Measurements from ENCODE around the gene RBM26.
A peak's percentile ranks its signal among the peaks of the same experiment; 100 is the strongest.

The RBM26 gene, protein sequence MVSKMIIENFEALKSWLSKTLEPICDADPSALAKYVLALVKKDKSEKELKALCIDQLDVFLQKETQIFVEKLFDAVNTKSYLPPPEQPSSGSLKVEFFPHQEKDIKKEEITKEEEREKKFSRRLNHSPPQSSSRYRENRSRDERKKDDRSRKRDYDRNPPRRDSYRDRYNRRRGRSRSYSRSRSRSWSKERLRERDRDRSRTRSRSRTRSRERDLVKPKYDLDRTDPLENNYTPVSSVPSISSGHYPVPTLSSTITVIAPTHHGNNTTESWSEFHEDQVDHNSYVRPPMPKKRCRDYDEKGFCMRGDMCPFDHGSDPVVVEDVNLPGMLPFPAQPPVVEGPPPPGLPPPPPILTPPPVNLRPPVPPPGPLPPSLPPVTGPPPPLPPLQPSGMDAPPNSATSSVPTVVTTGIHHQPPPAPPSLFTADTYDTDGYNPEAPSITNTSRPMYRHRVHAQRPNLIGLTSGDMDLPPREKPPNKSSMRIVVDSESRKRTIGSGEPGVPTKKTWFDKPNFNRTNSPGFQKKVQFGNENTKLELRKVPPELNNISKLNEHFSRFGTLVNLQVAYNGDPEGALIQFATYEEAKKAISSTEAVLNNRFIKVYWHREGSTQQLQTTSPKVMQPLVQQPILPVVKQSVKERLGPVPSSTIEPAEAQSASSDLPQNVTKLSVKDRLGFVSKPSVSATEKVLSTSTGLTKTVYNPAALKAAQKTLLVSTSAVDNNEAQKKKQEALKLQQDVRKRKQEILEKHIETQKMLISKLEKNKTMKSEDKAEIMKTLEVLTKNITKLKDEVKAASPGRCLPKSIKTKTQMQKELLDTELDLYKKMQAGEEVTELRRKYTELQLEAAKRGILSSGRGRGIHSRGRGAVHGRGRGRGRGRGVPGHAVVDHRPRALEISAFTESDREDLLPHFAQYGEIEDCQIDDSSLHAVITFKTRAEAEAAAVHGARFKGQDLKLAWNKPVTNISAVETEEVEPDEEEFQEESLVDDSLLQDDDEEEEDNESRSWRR

DNA sequence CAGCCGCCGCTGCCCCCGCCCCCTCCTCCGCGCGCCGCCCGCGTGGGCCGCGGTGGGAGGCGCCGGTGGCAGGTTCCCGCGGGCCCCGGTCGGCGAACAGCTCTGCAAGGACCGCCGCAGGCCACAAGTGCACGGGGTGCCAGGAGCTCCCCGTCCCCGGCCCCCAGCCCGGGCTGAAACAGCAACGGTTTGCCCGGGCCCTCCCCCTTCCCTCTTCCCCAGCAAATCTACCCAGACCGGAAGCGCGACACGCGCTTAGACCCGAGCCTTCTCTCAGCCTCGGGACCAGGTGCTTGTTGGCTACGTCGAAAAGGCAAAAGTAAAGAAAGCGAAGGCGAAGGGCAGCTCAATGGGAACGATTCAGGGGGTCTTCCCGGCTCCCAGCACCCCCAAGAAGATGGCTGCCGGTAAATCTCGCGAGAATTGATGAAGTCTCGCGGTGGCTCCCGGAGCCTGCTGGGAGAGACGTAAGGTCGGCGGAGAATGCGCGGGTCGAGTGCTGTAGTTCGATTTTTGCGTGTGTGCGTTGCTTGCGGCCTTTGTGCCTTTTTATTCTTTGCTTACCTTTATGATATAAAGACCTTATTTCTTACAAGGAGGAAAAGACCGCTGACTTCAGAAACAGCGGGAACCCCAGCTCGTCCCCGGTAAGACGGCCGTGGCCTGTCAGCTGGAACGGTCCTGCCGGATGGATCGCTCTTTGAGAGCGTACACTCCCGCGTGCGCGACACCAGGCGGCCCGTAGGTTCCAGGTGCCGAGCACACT is at the start of gene RBM26:
RBM26 (minus strand) TSS at position 425 of the 766 bp plus-strand sequence. CDS start 481 bp downstream, outside the sequence.
- no peak for TF ChIP-seq CREB1 (IDR thresholded peaks at IDR 0.05; ENCODE audit: low read depth)
- no peak for TF ChIP-seq CEBPB (IDR thresholded peaks at IDR 0.05)
- no peak for TF ChIP-seq FOXM1 (IDR thresholded peaks at IDR 0.05; ENCODE audit: borderline replicate concordance, low read depth)
- TF ChIP-seq TCF12 (IDR thresholded peaks at IDR 0.05; ENCODE audit: low read depth) = no peak; the same call in 1 of the 2 replicates
- no peak; the same call in 1 of the 2 replicates for TF ChIP-seq TEAD4 (IDR thresholded peaks at IDR 0.05)
- TF ChIP-seq EGR1 (IDR thresholded peaks at IDR 0.05) = no peak
- TF ChIP-seq TAF1 (IDR thresholded peaks at IDR 0.05; ENCODE audit: low read depth) = peak; percentile 84
- TF ChIP-seq, protein P1, sequence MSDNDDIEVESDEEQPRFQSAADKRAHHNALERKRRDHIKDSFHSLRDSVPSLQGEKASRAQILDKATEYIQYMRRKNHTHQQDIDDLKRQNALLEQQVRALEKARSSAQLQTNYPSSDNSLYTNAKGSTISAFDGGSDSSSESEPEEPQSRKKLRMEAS (IDR thresholded peaks at IDR 0.05) = peak; percentile 90
- TF ChIP-seq, protein P2, sequence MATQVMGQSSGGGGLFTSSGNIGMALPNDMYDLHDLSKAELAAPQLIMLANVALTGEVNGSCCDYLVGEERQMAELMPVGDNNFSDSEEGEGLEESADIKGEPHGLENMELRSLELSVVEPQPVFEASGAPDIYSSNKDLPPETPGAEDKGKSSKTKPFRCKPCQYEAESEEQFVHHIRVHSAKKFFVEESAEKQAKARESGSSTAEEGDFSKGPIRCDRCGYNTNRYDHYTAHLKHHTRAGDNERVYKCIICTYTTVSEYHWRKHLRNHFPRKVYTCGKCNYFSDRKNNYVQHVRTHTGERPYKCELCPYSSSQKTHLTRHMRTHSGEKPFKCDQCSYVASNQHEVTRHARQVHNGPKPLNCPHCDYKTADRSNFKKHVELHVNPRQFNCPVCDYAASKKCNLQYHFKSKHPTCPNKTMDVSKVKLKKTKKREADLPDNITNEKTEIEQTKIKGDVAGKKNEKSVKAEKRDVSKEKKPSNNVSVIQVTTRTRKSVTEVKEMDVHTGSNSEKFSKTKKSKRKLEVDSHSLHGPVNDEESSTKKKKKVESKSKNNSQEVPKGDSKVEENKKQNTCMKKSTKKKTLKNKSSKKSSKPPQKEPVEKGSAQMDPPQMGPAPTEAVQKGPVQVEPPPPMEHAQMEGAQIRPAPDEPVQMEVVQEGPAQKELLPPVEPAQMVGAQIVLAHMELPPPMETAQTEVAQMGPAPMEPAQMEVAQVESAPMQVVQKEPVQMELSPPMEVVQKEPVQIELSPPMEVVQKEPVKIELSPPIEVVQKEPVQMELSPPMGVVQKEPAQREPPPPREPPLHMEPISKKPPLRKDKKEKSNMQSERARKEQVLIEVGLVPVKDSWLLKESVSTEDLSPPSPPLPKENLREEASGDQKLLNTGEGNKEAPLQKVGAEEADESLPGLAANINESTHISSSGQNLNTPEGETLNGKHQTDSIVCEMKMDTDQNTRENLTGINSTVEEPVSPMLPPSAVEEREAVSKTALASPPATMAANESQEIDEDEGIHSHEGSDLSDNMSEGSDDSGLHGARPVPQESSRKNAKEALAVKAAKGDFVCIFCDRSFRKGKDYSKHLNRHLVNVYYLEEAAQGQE (IDR thresholded peaks at IDR 0.05; ENCODE audit: low read depth) = no peak
- TF ChIP-seq, protein P3, sequence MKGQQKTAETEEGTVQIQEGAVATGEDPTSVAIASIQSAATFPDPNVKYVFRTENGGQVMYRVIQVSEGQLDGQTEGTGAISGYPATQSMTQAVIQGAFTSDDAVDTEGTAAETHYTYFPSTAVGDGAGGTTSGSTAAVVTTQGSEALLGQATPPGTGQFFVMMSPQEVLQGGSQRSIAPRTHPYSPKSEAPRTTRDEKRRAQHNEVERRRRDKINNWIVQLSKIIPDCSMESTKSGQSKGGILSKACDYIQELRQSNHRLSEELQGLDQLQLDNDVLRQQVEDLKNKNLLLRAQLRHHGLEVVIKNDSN (IDR thresholded peaks at IDR 0.05) = no peak
- peak; percentile 74; the same call in 1 of the 2 replicates for TF ChIP-seq ZBTB7A (IDR thresholded peaks at IDR 0.05; ENCODE audit: low read depth)
- TF ChIP-seq EP300 (IDR thresholded peaks at IDR 0.05; ENCODE audit: borderline replicate concordance) = no peak
- no peak for TF ChIP-seq RAD21 (IDR thresholded peaks at IDR 0.05; ENCODE audit: low read depth)
- TF ChIP-seq YY1 (IDR thresholded peaks at IDR 0.05; ENCODE audit: low read depth) = peak; percentile 92
- no peak for TF ChIP-seq NFIC (IDR thresholded peaks at IDR 0.05)

DNA sequence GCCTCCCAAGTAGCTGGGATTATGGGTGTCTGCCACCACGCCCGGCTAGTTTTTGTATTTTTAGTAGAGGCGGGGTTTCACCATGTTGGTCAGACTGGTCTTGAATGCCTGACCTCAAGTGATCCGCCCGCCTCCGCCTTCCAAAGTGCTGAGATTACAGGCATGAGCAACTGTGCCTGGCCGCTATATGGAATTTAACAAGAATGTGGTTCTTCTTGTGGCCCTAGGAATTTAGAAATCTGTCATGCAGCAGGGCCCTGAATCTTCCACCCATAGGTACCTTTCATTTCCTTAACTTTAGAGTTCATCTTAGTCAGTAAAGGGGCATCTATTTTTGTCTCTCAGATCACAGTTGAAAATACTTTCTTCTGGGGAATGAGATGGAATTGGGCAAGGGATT is 49.3 kb upstream of the RBM26 start:
- TF ChIP-seq TEAD4 (IDR thresholded peaks at IDR 0.05) (peak; percentile 78), YY1 (IDR thresholded peaks at IDR 0.05; ENCODE audit: low read depth) (no peak)

DNA sequence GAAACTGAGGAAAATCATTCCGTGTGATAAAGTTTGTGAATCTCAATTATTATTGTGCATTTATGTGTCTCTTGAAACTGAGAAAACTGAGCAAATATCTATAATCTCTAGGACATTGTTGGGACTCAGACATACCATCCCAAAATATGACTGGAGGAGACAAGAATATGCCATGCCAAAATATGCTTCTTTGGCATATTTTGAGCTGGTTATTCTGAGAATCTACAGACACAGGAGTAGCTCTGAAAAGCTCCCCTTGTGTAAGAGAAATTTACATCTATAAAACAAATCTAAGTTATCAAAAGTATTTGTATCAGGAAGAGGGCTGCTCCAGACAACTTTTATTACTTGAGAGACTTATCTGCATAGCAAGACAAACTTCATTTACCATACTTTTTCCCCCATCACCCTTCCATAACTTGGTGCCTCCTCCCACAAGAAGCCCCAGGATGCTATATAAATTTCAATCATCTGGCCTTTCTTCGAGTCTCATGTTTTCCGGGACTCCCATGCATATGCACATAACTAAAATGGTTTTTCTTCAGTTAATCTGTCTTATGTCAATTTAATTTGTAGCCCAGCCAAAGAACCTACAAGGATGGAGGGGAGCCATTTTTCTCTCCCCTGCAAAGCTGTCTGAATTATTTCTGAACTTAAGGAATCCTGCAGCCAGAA is 46.3 kb upstream of the RBM26 start:
- TF ChIP-seq RAD21 (IDR thresholded peaks at IDR 0.05; ENCODE audit: low read depth) = no peak
- no peak for TF ChIP-seq EP300 (IDR thresholded peaks at IDR 0.05; ENCODE audit: borderline replicate concordance)
- no peak for TF ChIP-seq CEBPB (IDR thresholded peaks at IDR 0.05)
- TF ChIP-seq TEAD4 (IDR thresholded peaks at IDR 0.05) = no peak
- no peak for TF ChIP-seq CREB1 (IDR thresholded peaks at IDR 0.05; ENCODE audit: low read depth)
- TF ChIP-seq, protein P1 (IDR thresholded peaks at IDR 0.05) = no peak
- TF ChIP-seq ZBTB7A (IDR thresholded peaks at IDR 0.05; ENCODE audit: low read depth) = no peak
- TF ChIP-seq TAF1 (IDR thresholded peaks at IDR 0.05; ENCODE audit: low read depth) = no peak
- no peak for TF ChIP-seq FOXM1 (IDR thresholded peaks at IDR 0.05; ENCODE audit: borderline replicate concordance, low read depth)
- no peak for TF ChIP-seq EGR1 (IDR thresholded peaks at IDR 0.05)
- no peak for TF ChIP-seq YY1 (IDR thresholded peaks at IDR 0.05; ENCODE audit: low read depth)
- TF ChIP-seq TCF12 (IDR thresholded peaks at IDR 0.05; ENCODE audit: low read depth) = no peak
- TF ChIP-seq, protein P2 (IDR thresholded peaks at IDR 0.05; ENCODE audit: low read depth) = no peak
- TF ChIP-seq, protein P3 (IDR thresholded peaks at IDR 0.05) = no peak

DNA sequence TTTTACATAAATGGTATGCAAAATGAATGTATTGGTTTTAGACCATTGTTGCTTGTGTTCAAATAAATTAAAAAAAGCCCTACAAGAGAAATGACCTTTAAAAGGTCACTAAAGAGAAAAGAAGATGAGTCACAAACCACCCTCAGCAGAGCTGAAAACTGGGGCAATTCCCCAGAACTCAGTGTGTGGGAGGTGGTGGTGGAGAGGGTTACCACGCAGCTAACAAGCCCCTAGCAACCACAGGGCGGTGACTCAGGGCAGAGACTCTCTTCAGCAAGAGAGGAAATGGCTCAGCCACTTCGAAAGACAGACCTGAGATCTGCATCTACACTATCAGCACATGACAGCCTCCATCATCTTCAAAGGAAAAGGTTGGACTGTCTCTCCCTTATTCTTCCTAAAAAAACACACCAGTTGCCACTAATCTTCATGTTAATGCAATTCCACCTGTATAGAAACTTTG is 45.5 kb upstream of the RBM26 start:
- no peak for TF ChIP-seq CREB1 (IDR thresholded peaks at IDR 0.05; ENCODE audit: low read depth)
- TF ChIP-seq TEAD4 (IDR thresholded peaks at IDR 0.05) = no peak
- TF ChIP-seq, protein P3 (IDR thresholded peaks at IDR 0.05) = no peak
- TF ChIP-seq ZBTB7A (IDR thresholded peaks at IDR 0.05; ENCODE audit: low read depth) = no peak
- no peak for TF ChIP-seq EP300 (IDR thresholded peaks at IDR 0.05; ENCODE audit: borderline replicate concordance)
- TF ChIP-seq RAD21 (IDR thresholded peaks at IDR 0.05; ENCODE audit: low read depth) = no peak
- TF ChIP-seq, protein P1 (IDR thresholded peaks at IDR 0.05) = no peak
- TF ChIP-seq NFIC (IDR thresholded peaks at IDR 0.05) = no peak
- no peak for TF ChIP-seq EGR1 (IDR thresholded peaks at IDR 0.05)
- TF ChIP-seq TCF12 (IDR thresholded peaks at IDR 0.05; ENCODE audit: low read depth) = no peak
- TF ChIP-seq, protein P2 (IDR thresholded peaks at IDR 0.05; ENCODE audit: low read depth) = no peak
- TF ChIP-seq CEBPB (IDR thresholded peaks at IDR 0.05) = no peak
